ENCODE results near the gene CLIC1.

CLIC1 gene

DNA sequence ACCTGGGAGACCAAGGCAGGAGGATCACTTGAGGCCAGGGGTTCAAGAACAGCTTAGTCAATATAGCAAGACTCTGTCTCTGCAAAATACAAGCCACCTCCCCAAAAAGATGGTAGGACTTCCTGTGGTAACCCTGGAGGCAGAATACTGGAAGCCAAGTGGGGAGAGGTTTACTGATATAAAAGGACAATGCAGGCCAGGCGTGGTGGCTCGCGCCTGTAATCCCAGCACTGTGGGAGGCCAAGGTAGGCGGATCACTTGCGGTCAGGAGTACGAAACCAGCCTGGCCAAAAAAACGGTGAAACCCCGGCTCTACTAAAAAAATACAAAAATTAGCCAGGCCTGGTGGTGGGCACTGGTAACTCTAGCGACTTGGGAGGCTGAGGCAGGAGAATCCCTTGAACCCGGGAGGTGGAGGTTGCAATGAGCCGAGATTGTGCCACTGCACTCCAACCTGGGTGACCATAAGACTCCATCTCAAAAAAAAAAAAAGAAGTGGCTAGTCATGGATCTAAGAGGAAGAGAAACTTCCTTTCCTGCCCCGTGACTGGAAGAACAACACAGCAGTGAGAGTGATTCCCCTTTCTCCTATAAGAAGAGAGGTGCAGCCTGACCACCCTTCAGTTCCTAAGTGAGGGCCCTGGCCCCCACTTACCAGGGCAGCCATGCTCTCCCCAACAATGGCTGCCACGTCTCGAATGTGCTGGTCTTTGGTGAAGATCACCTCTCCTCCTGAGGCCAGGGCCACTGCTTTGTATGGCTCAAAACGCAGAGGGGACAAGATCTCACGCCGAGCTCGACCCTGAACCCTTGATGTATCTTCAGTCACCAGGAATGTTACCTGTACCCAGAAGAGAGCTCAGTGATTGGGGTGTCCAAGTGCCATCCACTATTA lies 32.3 kb upstream of the CLIC1 start:
- no peak for DNase-seq (ENCODE audit: low read depth in 2 of 2)

DNA sequence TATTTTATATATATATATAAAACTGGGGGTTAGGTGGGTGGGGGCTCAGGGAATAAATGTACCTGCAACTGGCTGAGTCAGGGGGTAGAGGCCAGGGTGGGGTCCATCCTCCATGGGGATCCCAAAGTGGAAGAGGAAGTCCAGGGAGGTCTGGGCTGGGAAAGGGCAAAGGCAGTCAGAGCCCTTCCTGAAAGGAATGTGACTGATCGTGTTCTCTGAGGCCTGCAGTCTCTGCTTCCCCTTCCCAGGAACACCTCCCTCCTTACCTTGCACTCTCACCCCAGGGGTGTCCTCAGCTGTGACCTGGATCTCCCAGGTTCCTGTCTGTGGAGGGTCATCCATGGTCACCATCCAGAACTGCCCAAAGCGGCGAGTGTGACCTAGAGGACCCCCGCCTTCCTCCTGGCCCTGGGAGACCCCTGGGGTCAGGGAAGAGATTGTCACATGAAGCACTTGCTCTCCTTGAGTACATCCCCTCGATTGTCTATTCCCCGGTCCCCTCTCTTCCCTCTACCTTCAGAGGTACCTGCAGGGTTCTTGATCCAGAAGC lies 30.8 kb upstream of the CLIC1 start:
- no peak for DNase-seq (ENCODE audit: low read depth in 2 of 2)

DNA sequence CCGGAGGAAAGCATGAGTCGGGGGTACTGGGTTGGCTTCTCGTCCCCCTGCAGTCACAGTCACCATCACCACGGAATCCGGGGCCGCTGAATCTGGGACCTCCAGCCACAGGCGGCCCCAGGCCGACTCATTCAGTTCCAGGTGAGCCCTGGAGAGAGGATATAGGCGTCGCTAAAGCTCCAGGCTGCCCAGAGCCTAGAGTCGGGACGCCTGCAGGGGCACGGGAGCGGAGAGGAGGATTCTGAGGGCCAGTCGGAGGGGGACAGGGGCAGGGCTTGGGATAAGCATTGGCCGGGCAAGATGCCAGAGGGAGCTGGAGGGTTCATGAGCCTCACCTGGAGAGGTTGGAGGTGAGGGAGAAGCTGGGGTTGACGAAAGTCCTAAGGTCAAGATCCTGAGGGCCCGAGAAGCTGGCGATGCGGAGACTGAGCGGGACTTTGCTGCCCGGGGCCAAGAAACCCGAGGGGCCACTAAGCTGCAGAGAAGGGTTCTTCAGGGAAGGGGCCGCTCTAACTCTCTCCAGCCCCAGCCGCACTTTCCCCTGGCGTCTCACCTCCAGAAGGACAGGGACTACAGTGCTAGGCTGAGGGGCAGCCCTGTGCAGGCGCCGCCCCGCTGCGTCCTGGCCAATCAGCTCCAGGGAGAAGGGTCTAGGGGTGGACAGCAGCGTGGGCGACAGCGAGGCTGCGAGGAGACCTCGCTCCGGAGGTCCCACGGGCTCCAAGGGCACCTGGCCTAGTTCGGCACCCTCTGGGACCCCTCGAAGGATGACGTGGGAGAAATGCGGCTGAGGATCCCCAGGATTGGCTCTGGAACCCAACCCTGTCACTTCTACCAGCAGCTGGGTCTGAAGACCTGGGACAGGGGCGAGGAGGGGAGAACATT lies 29.8 kb upstream of the CLIC1 start:
- no peak for DNase-seq (ENCODE audit: low read depth in 2 of 2)

DNA sequence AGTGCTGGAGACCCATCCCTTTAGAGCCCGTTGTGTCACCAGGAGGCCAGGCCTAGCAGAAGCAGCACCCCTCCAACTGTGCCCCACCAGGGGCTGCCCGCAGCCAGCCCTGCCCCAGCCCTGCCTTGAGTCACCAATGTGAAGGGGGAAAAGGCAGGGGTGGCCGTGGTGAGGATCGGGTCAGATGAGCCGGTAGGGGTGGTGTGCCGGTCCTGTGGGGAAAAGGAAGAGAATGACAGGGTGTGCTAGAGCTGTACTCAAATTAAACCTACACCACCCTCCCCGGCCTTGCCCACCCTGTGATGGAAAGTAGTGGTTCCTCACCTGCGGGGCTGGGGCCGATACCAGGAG lies 29.2 kb upstream of the CLIC1 start:
- no peak for DNase-seq (ENCODE audit: low read depth in 2 of 2)

DNA sequence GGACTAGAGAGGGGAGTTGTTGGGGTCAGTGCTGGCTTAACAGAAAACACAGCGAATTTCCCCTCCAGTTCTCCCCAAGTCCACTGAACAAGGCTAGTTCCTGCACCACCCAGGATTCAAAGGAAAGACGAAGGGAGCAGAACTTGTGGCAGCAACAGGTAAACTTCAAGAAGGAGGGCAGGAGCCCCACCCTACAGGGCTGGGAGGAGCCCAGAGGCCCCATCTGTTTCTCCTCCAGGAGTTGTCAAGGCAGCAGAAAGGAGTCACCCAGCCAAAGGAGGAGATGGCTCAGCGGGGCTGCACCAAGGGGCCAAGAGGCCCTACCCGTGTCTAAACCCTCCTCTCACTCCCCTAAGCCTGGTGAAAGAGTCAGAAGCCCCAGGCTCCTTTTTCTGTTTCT lies 27.9 kb upstream of the CLIC1 start:
- no peak for DNase-seq (ENCODE audit: low read depth in 2 of 2)

DNA sequence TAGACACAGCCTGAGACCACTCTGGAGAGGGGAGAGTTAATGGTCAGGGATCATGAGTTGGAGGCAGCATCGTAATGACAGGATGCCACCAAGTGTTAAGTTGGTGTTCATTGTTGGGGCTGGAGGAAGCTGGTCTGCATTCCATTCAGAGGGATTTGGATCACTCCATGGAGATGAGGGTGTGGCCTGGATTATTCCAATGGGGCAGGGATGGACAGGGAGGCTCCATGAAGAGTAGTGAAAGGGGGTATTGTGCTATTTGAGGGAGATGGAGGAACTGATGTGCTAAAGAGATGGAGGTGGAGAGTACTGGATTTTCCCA lies 27.2 kb upstream of the CLIC1 start:
- peak in 1 of 2 experiments; percentile 29 for DNase-seq (ENCODE audit: low read depth in 2 of 2)

DNA sequence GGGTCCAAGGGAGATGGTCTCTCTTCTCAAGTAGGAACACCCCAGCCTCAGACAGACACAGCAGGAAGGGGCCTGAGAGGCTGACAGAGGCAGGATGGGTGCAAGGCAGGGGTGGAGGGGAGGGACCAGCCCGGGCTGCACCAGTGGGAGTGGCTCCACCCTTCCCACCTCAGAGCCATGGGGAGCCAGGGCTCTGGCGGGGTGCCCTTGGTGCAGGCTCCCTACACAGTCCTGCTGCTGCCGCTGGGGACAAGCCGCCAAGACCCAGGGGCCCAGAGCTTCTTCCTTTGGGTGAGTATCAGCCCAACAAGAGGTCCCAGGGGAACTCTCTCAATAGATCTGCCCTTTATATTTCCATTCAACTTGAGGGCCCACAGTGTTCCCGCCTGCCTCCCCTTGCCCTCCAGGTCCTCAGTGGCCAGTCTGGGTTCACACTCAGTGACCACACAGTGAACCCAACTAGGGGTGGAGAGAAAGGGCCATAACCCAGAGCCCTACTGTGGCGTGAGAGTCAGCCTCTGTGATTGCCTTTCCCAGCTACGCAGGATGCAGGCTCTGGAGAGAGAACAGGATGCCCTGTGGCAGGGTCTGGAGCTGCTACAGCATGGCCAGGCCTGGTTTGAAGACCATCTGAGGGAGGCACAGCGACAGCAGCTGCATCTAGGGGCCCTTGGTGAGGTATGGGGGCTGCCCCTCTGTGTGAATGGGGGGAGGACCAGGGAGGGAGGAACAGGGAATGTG lies 26.7 kb upstream of the CLIC1 start:
- no peak for DNase-seq (ENCODE audit: low read depth in 2 of 2)

DNA sequence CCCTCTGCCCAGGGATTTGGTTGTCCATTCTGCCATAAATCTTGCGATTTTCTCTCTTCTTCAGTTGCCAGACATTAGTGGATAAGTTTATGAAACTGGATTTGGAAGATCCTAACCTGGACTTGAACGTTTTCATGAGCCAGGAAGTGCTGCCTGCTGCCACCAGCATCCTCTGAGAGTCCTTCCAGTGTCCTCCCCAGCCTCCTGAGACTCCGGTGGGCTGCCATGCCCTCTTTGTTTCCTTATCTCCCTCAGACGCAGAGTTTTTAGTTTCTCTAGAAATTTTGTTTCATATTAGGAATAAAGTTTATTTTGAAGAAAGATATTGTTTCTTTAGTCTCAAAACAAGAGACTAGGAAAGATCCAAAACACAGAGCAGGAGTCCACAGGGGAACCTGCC lies 26.0 kb upstream of the CLIC1 start, which contains the start of gene SAPCD1:
Gene SAPCD1, plus strand, starts transcription at position 301 of the 400 bp plus-strand sequence. CDS start 399 bp downstream, outside the sequence.
- DNase-seq (ENCODE audit: low read depth in 2 of 2), result no peak

DNA sequence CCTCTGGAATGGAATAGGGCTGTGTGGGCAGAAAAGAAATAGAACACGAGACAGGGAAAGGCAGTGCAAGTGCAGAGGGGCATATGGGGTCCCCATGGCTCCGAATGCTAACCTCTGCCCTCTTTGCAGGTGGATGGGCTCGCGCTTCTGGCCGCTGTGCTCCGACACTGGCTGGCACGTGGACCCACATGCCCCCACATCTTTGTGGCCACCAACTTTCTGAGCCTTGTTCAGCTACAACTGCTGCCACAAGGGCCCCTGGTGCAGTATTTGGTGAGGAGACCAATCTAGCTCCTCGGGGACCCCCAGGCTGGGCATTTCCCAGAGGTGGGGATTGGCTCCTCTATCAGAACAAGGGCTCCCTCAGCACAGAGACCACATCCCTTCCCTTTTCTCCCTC lies 25.0 kb upstream of the CLIC1 start:
- DNase-seq (ENCODE audit: low read depth in 2 of 2), result no peak

DNA sequence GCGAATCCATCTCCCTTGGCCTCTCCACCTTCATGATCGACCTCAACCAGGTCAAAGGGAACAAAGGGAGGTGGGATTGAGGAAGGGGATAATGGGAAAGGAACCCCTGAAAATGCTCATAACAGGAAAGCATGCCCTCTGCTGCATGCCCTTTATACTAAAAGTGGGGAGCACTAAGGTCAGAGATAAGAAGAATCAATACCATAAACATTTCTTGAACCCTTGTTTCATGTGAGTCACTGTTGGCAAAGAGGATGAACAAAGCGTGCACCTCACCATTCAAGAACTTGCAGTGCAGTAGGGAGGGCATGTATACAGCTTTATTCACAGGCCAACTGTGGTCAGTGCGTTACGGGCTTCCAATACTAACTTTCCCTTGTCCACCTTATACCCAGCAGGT lies 24.5 kb upstream of the CLIC1 start:
- DNase-seq (ENCODE audit: low read depth in 2 of 2), result no peak

DNA sequence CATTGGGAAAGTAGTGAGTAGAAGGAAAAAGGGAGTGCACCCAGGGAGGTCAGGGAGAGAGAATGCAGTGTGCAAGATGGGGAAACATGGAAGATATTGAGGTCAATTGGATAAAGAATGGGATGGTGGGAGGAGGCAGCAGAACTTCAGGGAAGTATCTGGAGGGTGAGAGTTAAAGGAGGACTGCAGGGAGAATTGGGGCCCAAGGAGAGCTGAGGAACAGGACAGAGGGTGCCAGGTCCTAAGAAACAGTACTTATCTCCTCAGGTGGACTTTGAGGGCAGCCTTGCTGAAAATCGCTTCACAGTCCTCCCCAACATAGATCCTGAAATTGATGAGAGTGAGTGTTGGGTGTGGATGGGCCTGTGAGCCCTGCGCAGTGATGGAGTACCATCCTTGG lies 22.0 kb upstream of the CLIC1 start:
- DNase-seq (ENCODE audit: low read depth in 2 of 2), result no peak

DNA sequence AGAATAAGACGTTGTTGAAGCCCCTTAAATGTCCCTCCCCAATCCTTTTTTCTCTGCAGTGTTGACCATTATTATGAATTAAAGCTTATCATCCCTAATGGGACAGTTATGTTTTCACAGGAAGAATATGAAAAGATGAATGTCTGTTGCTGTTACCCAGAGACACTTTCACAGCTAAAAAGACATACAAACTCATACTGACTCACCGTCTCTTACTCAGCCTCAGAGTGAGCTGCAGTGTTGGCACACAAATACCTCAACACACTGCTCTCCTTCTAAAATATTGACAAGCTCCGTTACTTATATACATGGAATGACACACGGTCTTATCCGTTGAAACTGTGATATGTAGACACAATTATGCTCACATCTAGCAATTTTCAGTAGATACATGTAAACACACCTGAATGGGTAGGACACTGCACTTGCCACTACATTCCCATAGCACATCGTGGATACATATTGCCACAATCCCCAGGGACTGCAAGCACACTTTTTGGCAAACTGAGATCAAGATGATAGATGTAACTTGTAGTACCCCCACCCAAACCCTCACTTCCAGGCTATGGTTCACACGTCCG lies 16.5 kb upstream of the CLIC1 start:
- peak in 1 of 2 experiments; percentile 38 for DNase-seq (ENCODE audit: low read depth in 2 of 2)

DNA sequence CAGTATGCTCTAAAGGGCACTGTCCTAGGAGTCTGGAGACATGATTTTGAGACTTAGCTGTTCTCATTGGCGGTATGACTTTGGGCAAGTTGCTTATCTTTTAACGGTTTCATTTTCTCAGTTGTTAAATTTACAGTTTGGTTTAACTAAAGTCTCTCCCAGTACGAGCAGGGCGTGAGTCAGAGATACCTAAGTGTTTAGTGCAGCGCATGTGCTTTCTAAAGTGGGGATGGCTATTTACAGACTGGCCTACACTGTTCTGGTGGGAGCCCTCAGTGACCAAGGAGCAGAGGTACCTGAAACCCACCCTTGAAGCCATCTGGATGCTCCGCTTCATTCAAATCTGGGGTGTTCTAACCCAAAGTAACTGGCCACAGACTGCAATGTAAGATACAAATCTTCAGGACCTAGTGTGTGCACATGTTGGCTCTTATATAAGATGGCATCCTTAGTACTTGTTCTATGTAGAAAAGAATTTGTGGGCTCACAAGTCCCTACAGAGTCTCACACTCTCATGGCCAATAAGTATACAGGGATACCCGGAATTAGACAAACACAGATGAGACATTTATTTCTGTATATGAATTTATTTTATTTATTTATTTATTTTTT lies 14.2 kb upstream of the CLIC1 start:
- no peak for DNase-seq (ENCODE audit: low read depth in 2 of 2)

DNA sequence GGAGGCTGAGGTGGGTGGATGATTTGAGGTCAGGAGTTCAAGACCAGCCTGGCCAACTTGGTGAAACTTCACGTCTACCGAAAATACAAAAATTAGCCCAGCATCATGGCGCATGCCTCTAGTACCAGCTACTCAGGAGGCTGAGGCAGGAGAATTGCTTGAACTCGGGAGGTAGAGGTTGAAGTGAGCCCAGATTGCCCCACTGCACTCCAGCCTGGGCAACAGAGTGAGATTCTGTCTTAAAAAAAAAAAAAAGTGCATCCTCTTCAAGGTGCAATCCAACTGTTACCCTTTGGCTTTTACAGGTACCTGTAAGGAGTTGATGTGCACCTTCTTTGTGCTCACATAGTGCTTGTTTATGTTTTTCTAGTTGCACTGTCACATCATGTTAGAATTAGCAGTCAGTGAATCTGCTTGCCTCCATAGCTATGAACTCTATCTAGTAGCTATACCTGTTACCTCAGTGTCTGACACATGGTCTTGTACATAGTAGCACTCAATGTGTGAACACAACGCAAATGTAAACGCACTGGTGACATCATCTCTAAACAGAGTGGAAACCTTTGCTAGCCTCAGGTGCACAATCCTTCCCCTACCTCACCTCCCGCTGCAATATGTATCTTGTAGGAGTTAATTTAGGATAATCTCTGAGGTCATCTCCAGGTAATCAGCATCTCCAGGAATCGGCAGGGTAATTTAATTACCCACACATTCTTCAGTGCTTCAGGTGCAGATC lies 13.1 kb upstream of the CLIC1 start:
- DNase-seq (ENCODE audit: low read depth in 2 of 2), result no peak

DNA sequence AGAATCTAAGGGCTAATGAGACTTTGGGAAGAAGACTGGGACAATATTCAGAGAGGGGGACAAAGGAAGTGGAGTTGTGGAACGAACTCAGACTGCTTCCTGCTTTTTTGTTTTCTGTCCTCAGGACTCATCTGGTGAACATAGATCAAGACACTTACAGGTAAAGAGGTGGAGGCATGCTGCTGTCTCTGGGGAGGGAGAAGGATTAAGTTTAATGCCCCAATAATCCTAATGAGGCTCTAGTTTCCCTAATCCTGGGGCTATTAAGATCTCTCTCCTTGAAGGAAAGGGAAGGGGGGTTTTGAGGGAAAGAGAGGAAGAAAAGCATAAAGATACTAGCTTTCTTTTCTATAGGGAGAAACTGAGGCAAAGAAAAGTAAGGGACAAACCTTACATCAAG lies 8.1 kb upstream of the CLIC1 start:
- DNase-seq (ENCODE audit: low read depth in 2 of 2), result no peak

DNA sequence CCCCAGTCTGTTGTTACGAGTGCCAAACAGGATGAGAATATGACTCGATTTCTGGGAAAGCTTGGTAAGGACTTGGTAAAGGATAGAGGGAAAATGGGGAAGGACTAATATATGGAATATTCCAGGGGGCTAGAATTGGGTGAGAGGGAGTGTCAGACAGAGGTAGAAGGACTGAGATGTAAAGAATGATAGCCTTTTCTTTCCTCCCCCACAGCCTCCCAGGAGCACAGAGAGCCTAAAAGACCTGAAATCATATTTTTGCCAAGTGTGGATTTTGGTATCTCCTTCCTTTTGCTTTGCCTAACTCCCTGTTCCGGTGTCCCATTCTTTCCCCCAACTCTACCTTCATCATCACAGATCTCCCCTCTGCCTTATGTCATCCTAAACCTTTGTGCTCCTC lies 6.6 kb upstream of the CLIC1 start:
- DNase-seq (ENCODE audit: low read depth in 2 of 2), result no peak

DNA sequence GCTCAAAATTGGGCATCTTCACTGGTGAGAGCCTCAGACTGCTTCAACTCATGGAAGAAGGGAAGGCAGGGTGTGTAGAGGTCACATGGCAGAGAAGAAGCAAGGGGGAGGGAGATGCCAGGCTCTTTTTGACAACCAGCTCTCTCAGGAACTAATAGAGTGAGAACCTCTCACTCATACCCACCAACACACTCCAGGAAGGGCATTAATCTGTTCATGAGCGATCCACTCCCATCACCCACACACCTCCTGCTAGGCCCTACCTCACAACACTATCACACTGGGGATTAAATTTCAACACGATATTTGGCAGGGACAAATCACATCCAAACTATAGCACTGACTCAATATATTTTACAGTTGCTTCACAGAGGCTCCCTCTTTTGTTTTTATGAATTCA lies 5.5 kb upstream of the CLIC1 start:
- DNase-seq (ENCODE audit: low read depth in 2 of 2), result no peak

DNA sequence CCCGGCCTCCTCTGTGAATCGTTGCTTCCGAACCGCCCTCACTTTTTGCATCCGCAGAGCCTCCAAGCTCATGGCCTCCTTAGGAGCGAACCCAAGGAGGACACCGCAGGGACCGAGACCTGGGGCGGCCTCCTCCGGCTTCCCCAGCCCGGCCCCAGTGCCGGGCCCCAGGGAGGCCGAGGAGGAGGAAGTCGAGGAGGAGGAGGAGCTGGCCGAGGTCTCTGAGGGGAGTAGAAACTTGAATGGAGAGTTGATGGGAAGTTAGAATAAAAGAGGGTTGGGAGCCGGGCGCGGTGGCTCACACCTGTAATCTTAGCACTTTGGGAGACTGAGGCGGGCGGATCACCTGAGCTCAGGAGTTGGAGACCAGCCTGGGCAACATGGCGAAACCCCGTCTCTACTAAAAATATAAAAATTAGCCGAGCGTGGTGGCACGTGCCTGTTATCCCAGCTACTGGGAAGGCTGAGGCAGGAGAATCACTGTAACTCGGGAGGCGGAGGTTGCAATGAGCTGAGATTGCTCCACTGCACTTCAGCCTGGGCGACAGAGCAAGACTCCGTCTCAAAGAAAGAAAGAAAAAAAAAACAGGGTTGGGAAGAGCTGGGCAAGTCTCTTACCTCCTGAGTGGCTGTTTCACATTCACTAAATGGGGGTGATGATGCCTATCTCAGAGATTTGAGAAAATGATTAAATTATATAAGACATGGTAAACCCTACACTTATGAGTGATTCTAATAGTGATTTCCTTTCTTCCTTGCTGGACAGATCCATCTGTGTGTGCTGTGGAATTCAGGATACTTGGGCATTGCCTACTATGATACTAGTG lies 4.3 kb upstream of the CLIC1 start:
- DNase-seq (ENCODE audit: low read depth in 2 of 2), result no peak

DNA sequence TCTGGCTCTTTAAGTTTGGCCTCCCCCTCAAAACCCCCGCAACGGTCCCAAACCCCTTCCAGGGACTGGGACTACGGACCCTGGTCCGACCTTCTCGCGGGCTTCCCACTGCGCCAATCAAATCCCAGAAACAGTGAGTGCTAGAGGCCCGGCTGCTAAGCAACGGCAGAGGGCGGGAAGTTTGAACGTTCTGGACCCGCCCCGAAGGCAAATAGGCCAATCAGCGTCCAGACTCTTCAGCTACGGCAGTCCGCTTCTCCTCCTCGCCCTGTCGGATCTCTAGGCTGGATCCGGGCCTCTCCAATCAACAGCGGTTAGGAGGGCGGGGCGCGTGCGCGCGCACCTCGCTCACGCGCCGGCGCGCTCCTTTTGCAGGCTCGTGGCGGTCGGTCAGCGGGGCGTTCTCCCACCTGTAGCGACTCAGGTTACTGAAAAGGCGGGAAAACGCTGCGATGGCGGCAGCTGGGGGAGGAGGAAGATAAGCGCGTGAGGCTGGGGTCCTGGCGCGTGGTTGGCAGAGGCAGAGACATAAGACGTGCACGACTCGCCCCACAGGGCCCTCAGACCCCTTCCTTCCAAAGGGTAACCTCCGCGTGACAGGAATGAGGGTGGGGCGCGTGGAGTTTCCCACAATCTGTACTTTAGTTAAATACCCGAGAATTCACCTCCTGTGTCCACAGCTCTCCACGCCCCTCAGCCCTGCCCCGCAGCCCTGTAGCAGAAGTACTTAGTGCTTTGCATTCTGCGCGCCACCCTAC lies 3.5 kb upstream of the CLIC1 start, which contains the start of gene MSH5:
Gene MSH5, plus strand, starts transcription at position 367 of the 758 bp plus-strand sequence. CDS start 462 bp downstream, outside the sequence.
- DNase-seq (ENCODE audit: low read depth in 2 of 2), result peak; percentile 98
